Small intestine (tissue), 7 donors: Measurements from ENCODE around the gene MAP3K20. TPM values are rescaled to one million over a fixed set of nuclear protein-coding genes. Genes with fewer than 3 reads are reported as not detected.
"Not testable (repeated sequence)": the region's sequence is repeated elsewhere in the genome, so short reads cannot be mapped to it uniquely, and the experiment has no call there.

Source experiments
- DNase-seq, 2 donors: peaks; one replicate each; pipeline versions ENCODE4 v3.0.0 to v3.0.0-alpha.2; 2013
- FAIRE-seq: peaks from 2 replicates; lab custom pipeline; 2012; peaks lifted over from hg19 to GRCh38; lab: Jason Lieb, UNC
- H3K27ac ChIP-seq, 3 donors: one replicate each; pipeline ENCODE4 v1.5.1; 2013; ENCODE audit warnings: low read length in 2 of 3, mild to moderate bottlenecking in 2 of 3, control low read depth in 1 of 3, inconsistent platforms in 1 of 3, low read depth in 1 of 3, moderate library complexity in 1 of 3
- H3K27me3 ChIP-seq, 3 donors: one replicate each; pipeline ENCODE4 v1.6.1; 2013; ENCODE audit warnings: low read length in 3 of 3, inconsistent platforms in 1 of 3; ENCODE audit not compliant: control insufficient read depth in 3 of 3, insufficient read depth in 3 of 3
- H3K36me3 ChIP-seq, 3 donors: one replicate each; pipeline ENCODE4 v1.6.1; 2013; ENCODE audit warnings: low read length in 3 of 3, inconsistent platforms in 1 of 3, low read depth in 1 of 3, mild to moderate bottlenecking in 1 of 3, moderate library complexity in 1 of 3; ENCODE audit not compliant: control insufficient read depth in 3 of 3, insufficient read depth in 2 of 3
- H3K4me1 ChIP-seq, 3 donors: one replicate each; pipeline ENCODE4 v1.6.1; 2013; ENCODE audit warnings: low read length in 2 of 3, inconsistent platforms in 1 of 3, low read depth in 1 of 3, mild to moderate bottlenecking in 1 of 3, moderate library complexity in 1 of 3; ENCODE audit not compliant: control insufficient read depth in 3 of 3, insufficient read depth in 2 of 3
- H3K4me3 ChIP-seq, 3 donors: one replicate each; pipeline ENCODE4 v1.5.1; 2013; ENCODE audit warnings: low read length in 3 of 3, control low read depth in 1 of 3, inconsistent platforms in 1 of 3, low read depth in 1 of 3, mild to moderate bottlenecking in 1 of 3, moderate library complexity in 1 of 3
- H3K9me3 ChIP-seq, 2 donors: one replicate each; pipeline ENCODE4 v1.6.1; 2013; ENCODE audit warnings: low read depth in 1 of 2, low read length in 1 of 2; ENCODE audit not compliant: control insufficient read depth in 2 of 2, insufficient read depth in 1 of 2
- WGBS, 3 donors: extraction: QIAGEN DNeasy Blood & Tissue Kit; methylation state at CpG; one replicate each; pipeline ENCODE4 v1.1.7; 2013; 5-methylcytosine and 5-hydroxymethylcytosine counted together
- polyA plus RNA-seq, 4 donors: library from polyadenylated mRNA; stranded (reverse) in 3 of 4; unstranded in 1 of 4; fragments of 200-250 nt in 3 of 4; fragments of 120-200 nt in 1 of 4; gene quantifications; one replicate each; pipeline versions ENCODE4 v1.2.1 to v1.2.3, GENCODE V29; 2013
- donor health status: healthy with polysubstance abuse.
- donor health status: control.
- donor health status: control.
- donor health status: Bipolar disorder and iron deficiency.
- donor health status: healthy.

The MAP3K20 gene
- polyA plus RNA-seq, 4 donors = 2.0 to 24.5 (median 13.5) TPM

GRCh38 chr2:173290046-173290445, 214.4 kb downstream of the MAP3K20 start:
- 55 to 69% (median 56%) methylated on average over 2 of the region's 2 CpGs for WGBS, 3 donors
- H3K27me3 ChIP-seq = no peaks in the 10 kb centered on the region
- no peak overlapping the region for H3K4me3 ChIP-seq
- H3K36me3 ChIP-seq = no peaks in the 10 kb centered on the region
- no peak for FAIRE-seq
- no peaks in the 10 kb centered on the region for H3K4me1 ChIP-seq
- no peak for DNase-seq
- H3K27ac ChIP-seq = no peak overlapping the region
- H3K9me3 ChIP-seq = peaks cover 0 to 17% of the 10 kb centered on the region in 2 donors

- Histone ChIP-seq H3K4me1 (no peaks in the 10 kb centered on the region), H3K9me3 (peaks cover 0 to 19% of the 10 kb centered on the region in 2 donors), H3K27me3 (no peaks in the 10 kb centered on the region), H3K27ac (no peak overlapping the region), H3K36me3 (no peaks in the 10 kb centered on the region), H3K4me3 (no peak overlapping the region)
- 93 to 98% (median 98%) methylated on average over 6 of the region's 6 CpGs for WGBS, 3 donors
- DNase-seq = no peak
- FAIRE-seq = no peak
Observed at GRCh38 chr2:173290518-173290917, 214.9 kb downstream of the MAP3K20 start.

GRCh38 chr2:173291412-173291811, 215.8 kb downstream of the MAP3K20 start:
- Histone ChIP-seq H3K27me3 (no peaks in the 10 kb centered on the region), H3K4me3 (no peak overlapping the region), H3K9me3 (peaks cover 0 to 21% of the 10 kb centered on the region in 2 donors), H3K36me3 (no peaks in the 10 kb centered on the region), H3K27ac (no peak overlapping the region), H3K4me1 (no peaks in the 10 kb centered on the region)
- FAIRE-seq = no peak
- no peak for DNase-seq
- WGBS, 3 donors = 63 to 88% (median 78%) methylated on average over 3 to 4 of the region's 4 CpGs

- FAIRE-seq (no peak), DNase-seq (no peak)
- Histone ChIP-seq H3K4me3 (no peak overlapping the region), H3K9me3 (peaks cover 0 to 65% of the 10 kb centered on the region in 2 donors), H3K27ac (no peak overlapping the region), H3K27me3 (no peaks in the 10 kb centered on the region), H3K4me1 (no peaks in the 10 kb centered on the region), H3K36me3 (no peaks in the 10 kb centered on the region)
- WGBS, 3 donors = 90 to 97% (median 93%) methylated on average over 2 of the region's 2 CpGs
Observed at GRCh38 chr2:173296235-173296634, 220.6 kb downstream of the MAP3K20 start.

- H3K27me3 ChIP-seq = no peaks in the 10 kb centered on the region
- DNase-seq = no peak
- H3K27ac ChIP-seq = no peak overlapping the region
- no peak for FAIRE-seq
- peaks cover 0 to 62% of the 10 kb centered on the region in 2 donors for H3K9me3 ChIP-seq
- no peaks in the 10 kb centered on the region for H3K4me1 ChIP-seq
- H3K36me3 ChIP-seq = no peaks in the 10 kb centered on the region
- no peak overlapping the region for H3K4me3 ChIP-seq
- WGBS, 3 donors = 88 to 96% (median 92%) methylated on average over 5 of the region's 5 CpGs
Observed at GRCh38 chr2:173298536-173299097, 223.0 kb downstream of the MAP3K20 start.

GRCh38 chr2:173299764-173300163, 224.1 kb downstream of the MAP3K20 start:
- WGBS, 3 donors = 94 to 95% (median 95%) methylated on average over 5 of the region's 5 CpGs
- no peaks in the 10 kb centered on the region for H3K27me3 ChIP-seq
- FAIRE-seq (no peak), DNase-seq (no peak)
- H3K9me3 ChIP-seq = peaks cover 0 to 55% of the 10 kb centered on the region in 2 donors
- H3K36me3 ChIP-seq = no peaks in the 10 kb centered on the region
- H3K27ac ChIP-seq = no peak overlapping the region
- no peak overlapping the region for H3K4me3 ChIP-seq
- no peaks in the 10 kb centered on the region for H3K4me1 ChIP-seq

- peaks cover 0 to 54% of the 10 kb centered on the region in 2 donors for H3K9me3 ChIP-seq
- DNase-seq (no peak), FAIRE-seq (no peak)
- WGBS, 3 donors = 55 to 96% (median 84%) methylated on average over 1 of the region's 1 CpG
- no peaks in the 10 kb centered on the region for H3K4me1 ChIP-seq
- H3K27me3 ChIP-seq = no peaks in the 10 kb centered on the region
- H3K36me3 ChIP-seq = no peaks in the 10 kb centered on the region
- no peak overlapping the region for H3K4me3 ChIP-seq
- no peak overlapping the region for H3K27ac ChIP-seq
Observed at GRCh38 chr2:173300458-173300857, 224.8 kb downstream of the MAP3K20 start.

- WGBS, 3 donors = 93 to 97% (median 96%) methylated on average over 4 of the region's 4 CpGs
- peaks cover 0 to 49% of the 10 kb centered on the region in 2 donors for H3K9me3 ChIP-seq
- not testable (repeated sequence) for H3K4me3 ChIP-seq, H3K4me1 ChIP-seq, DNase-seq, H3K27me3 ChIP-seq, FAIRE-seq, H3K36me3 ChIP-seq, H3K27ac ChIP-seq
Observed at GRCh38 chr2:173301549-173301948, 225.9 kb downstream of the MAP3K20 start.

GRCh38 chr2:173305303-173305702, 229.7 kb downstream of the MAP3K20 start:
- 85 to 88% (median 86%) methylated on average over 2 of the region's 2 CpGs for WGBS, 3 donors
- Histone ChIP-seq H3K9me3 (peaks cover 0 to 36% of the 10 kb centered on the region in 2 donors), H3K27ac (no peak overlapping the region), H3K4me3 (no peak overlapping the region), H3K36me3 (no peaks in the 10 kb centered on the region), H3K27me3 (no peaks in the 10 kb centered on the region), H3K4me1 (no peaks in the 10 kb centered on the region)
- FAIRE-seq (no peak), DNase-seq (no peak)
